GM18873 (cell line): ENCODE measurements around the gene TRIM31.

Experiments used
- ATAC-seq: cut with Tn5 transposase; IDR thresholded peaks from one replicate; pipeline ENCODE4 v1.9.1; 2021; ENCODE audit warnings: mild to moderate bottlenecking, moderate library complexity, moderate number of reproducible peaks; ENCODE audit not compliant: unreplicated experiment, low FRiP score

Gene TRIM31

GRCh38 chr6:30092852-30093543 is 19.9 kb downstream of the TRIM31 start:
- ATAC-seq = no peak

DNA sequence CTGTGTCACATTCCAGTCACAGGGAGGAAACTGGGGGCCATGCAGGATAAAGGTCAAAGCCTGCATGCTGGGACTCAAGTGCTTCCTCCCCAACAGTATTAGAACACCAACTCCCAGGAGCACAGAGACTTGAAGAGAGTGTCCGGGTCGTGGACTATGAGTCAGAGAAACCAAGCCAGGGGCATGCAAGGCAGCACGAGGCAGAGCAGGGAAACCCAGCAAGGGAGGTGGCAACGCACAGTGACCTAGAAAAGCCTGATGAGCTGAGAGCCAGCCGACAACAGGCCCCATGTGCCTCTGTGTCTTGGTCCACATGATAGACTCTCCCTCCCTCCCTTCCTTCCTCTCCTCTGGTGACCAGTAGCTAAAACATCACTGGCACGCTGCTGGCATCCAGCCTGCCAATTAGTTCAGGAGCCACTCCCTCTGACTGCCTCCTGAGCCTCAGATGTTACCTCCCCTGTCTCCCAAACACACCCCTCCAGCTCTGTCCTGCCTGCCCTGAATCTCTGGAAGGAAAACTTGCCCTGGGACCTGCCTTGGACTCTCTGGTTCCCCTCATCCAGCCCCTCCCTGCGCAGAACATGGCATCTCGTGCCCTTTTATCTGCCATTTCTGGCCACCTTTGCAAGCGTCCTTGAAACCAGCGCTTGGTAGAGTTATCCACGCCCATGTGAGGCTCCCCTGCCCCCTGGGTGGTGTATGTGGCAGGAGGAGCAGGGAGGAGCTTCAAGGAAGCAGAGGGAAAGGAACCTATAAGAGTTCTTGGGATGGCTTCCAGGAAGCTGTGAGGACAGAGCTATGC is 21.1 kb downstream of the TRIM31 start:
- ATAC-seq = no peak

DNA sequence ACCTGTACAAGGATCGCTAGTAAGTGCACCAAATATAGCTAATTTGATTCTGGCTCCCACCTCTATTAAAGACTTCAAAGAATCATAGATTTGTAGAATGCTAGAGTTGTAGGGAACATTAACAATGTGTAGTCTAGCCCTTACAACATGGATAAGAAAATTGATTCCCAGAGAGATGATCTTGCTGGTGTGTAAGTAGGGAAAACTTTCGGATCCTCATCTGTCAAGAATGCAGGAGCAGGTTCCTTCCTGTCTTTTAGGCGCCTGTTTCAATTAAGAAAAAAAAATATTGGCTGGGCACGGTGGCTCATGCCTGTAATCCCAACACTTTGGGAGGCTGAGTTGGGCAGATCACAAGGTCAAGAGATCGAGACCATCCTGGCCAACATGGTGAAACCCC is 25.0 kb downstream of the TRIM31 start:
- no peak for ATAC-seq

- no peak for ATAC-seq
These were observed 35.7 kb downstream of the TRIM31 start for GRCh38 chr6:30077218-30077617.

GRCh38 chr6:30075790-30076732 is 36.8 kb downstream of the TRIM31 start:
- no peak for ATAC-seq

DNA sequence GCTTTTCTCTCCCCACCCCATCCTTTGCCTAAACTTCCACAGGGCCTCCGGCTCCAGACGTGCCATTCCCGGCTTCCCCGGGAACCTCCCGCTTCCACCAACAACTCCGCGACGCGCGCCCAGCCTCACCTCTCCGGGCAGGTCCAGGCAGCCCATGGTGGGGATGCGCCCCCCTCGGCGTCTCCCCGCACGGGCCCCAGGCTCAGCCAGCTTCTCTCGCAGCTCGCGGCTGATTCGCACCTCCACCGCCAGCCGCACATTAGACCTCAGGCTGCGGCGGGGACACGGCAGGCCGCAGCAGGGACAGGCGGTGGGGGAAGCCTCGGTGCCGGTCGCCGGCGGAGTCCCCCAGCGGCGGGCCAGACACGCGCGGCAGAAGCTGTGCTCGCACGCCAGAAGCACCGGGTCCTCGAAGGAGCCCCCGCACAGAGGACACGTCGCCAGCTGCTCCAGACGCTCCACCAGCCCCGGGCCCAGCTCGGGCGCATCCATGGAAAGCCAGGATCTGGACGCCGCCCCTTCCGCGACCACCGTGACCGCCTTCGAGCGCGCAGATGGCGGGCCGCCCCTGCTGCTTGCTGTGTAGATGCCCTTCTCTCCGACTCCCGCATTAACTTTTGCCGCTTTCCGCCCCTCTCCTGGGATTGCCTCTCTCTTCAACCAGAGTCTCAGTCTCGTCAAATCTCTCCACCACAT is 37.6 kb downstream of the TRIM31 start, which contains the start of gene RNF39:
Gene RNF39, minus strand, starts transcription at position 676 of the 696 bp plus-strand sequence. Its CDS starts 184 bp downstream, at position 492.
- no peak for ATAC-seq

GRCh38 chr6:30074331-30075093 is 38.4 kb downstream of the TRIM31 start:
- no peak for ATAC-seq

DNA sequence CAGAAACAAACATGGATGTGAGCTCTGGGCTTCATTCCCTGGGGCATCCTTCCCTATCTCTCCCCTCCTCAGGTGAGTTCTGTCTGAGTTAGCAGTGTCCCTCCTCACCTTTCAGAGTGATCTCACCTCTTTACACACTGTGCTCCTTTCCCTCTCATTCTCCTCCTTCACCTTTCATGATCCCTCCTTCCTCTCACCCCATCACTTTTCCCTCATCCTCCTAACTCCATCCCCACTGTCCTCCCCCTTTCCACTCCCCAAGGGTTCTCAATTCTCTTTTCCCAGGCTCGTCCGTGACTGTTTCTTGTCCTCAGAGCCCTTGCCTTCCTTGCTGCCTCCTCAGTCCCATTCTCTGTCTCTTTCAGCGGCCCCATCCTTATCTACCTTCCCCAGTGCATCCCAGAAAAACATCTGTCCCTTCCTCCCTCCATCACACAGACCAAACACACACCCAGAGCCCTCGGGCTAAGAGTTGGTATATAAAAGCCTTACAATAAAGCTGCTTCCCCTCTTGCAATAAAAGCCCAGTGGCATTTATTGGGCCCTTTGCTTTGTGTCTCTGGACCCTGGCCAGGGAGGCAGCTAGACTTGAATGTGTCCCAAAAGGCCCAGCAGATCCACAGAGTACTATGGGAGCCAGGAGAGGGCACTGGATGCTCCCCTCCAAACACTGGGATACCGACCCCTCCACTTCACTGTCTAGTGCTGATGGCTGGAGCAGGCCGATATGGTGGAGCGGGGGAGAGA is 39.2 kb downstream of the TRIM31 start:
- no peak for ATAC-seq

DNA sequence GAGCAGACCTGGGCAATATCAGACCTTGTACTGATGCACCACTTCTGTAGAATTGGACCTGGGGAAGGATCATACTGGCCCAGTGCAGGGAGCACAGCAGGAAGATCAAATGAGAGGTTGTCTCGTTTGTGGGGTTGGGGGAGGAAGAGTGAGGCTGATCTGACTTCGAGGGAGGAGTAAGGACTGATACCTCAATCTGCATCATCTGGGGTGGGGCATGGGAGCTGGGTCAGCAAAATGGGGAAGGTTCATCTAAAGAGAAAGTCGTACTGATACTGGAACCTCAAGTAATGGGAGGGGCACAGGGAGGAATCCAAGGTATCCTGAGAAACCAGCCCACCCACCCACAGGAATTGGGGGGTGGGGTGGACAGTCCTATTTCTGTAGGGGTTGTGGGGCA is 41.0 kb downstream of the TRIM31 start:
- no peak for ATAC-seq

DNA sequence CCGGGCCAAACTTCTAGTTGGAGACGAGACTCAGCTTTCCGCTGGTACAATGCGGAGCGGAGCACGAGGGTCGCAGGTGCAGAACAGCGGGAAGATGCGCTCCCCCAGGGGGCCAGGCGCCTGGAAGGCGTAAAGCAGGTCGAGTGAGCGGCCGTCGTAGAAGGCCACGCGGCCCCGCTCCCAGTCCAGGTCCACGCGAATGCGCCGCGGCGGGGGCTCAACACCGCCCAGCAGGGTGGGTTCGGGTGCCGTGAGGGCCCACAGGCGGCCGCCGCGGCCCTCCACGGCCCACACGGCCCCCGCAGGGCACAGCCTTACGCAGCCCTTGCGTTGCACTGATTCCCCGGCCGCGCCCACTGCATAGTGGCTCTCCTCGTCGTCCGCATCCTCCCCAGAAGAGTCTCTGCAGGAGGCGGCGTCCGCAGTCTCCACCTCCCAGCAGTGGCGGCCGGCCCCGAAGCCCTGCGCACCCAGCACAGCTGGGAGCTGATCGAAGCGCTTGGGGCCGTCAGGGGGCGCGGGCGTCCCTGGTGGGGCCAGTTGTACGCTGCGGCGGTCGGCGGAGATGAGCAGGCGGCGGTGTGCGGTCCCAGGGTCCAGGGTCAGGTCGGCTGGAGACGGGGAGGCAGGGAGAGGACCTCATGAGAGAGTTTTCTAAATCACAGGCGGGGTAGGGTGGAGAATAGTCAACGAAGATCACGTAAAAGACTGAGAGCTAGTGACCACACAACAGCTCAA is 41.6 kb downstream of the TRIM31 start:
- ATAC-seq = no peak

DNA sequence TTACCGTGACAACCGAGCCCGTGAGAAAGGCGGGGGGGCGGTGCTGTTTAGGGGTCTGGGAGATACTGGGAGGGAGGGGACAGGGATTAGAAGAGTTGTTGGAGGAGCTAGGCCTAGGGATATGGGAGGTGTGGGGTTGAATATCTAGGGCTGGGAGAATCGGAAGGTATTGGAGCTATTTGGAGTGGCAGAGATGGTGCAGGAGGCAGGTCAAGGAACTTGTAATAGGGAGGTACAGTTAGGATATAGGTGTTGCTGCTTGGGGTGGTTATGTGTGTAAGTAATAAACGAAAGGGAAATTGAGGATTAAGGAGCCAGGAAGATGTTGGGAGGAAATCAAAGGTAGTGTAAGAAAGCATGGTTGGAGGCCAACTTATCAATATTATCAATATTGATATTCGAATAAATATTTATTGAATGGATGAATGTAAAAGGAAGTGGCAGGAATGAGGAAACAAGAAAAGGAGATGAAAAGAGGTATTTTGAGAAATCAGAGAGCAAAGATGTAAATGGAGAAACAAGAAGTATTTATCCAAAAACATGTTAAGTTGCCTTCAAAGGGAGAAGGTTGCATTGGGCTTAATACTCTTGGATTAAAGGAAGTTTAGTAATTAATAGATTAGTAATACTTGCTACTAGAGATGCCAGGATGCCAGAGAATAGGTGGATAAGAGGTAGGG is 45.3 kb downstream of the TRIM31 start:
- no peak for ATAC-seq

DNA sequence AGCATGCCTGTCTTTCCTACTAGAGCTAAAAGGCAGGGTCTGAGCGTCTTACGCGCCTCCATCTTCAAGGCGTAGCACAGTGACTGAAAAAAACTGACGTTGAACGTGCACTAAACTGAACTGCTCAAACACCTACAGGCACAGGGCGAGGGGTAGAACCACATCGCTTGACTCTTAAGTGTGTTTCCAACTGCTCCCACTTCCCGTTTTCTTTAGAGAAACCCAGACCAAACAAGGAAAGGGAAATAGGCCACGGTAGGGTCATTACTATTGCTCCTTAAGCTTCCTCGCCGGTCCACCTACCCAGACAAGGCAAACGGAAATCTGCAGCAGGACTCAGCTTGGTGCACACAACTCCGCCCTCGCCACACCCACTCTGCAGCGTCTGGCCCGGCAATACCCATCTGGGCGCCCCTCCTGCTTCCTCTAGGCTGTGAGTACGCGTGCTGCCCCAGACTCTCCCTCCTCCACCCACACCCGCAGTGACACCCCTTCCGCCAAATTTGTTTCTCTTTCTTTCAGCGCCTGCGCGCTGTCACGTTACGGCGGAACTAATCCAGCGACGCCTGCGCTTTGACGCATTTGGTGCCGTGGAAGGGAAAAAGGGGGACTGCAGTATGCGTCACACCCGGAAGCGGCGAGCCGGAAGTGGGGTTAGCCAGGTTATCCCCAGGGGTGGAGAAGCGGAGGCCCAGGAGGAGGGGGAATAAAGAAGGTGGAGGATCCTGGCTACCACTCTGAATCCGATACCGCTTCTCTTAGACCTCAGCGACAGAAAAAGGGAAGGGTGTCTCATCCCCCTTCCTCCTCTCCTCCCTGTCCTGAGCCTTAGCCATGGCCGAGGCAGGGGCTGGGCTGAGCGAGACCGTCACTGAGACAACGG is 46.1 kb downstream of the TRIM31 start, which contains the start of gene PPP1R11:
Gene PPP1R11, plus strand, starts transcription at position 622 of the 883 bp plus-strand sequence. Its CDS starts 213 bp downstream, at position 835.
- ATAC-seq = peak; percentile 91

DNA sequence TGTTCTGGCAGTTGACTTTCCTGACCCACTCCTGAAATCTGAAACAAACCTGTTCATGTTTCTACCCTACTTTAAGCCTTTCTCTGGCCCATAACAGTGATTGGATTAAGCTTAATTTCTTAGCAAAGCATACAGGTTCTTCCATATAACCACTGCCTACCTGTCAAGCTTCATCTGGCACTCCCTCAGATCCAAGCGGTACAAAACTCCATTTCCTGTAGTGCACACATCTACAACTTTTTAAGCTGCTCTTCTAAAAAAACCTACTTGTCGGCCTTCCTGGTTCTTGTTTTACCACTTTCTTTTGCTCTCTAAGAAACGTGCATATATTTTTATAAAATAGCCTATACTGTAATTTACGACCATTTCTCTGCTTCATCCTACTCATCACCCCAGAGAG is 46.8 kb downstream of the TRIM31 start:
- ATAC-seq = no peak

- ATAC-seq = no peak
These were observed 49.6 kb downstream of the TRIM31 start for GRCh38 chr6:30063315-30063714.

DNA sequence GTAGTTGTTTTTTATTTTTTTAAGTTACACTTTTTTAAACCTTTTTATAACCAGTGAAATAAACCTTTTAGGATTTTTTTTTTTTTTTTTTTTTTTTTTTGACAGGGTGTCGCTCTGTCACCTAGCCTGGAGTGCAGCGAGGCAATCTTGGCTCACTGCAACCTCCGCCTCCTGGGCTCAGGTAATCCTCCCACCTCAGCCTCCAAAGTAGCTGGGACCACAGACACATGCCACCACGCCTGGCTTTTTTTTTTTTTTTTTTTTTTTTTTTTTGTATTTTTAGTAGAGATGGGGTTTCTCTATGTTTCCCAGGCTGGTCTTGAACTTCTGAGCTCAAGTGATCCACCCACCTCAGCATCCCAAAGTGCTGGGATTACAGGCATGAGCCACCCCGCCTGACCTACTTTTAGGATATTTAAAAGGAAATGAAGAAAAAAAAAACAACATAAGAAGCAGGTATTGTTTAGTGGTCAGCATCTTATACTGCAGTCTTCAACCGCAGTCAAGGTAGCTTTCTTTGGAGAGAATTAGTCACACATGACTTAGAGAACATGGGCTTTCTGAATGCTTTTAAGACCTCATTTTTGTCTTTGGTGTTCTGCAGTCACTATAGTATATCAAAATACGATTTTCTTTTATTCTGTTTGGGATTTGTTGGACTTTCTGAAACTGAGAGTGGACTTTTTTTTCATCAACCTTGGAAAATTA is 50.3 kb downstream of the TRIM31 start:
- no peak for ATAC-seq
